Measurements from ENCODE around the gene PTPRN2.

Gene PTPRN2

DNA sequence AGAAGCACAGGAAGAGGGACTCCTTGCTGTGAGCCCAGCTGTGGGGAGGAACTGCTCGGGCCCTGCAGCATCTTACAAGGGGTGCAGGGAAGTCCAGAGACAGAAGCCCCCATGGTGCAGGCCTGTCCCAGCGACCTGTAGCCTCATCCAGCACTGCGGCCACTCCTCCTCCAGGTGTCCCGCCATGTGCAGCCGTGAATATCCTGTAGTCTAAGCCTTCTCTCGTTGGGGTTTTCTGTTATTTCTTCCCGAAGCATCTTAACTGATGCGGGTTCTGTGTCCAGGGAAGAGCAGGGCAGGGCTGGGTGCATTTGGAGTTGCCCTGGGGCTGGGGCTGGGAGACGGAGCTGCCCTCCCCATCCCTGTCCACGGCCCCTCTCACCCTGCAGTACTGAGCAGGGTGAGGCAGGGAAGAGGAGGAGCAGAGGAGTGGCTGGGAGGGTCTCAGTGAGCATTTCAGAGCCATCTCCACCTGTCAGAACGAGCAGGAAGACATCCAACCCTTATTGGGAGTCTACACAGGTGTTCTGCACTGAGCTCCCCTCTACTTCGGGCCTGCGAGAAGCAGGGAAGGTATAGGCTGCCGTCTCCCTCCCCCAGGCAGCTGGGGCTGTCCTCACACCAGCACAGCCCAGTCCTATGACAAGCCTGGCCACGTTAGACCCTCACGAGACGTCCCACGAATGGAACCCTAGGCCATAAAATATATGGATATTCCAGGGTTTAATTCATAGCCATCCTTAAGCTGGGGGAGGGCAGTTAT, 756.3 kb downstream of the PTPRN2 start:
- no peak overlapping the region for H3K4me3 ChIP-seq (ENCODE audit: low read length in 2 of 2)
- no peak overlapping the region for H3K14ac ChIP-seq (ENCODE audit: low read length)
- H2BK120ac ChIP-seq (ENCODE audit: low read depth, low read length), result peak overlapping the region; percentile 62
- H2BK12ac ChIP-seq (ENCODE audit: low read length), result no peak overlapping the region
- H3K9ac ChIP-seq (ENCODE audit: low read depth, low read length, poor library complexity), result no peak overlapping the region
- H2BK5ac ChIP-seq (ENCODE audit: low read length), result peak overlapping the region; percentile 68
- peaks cover 14 to 17% of the 10 kb centered on the region in 2 donors for H3K4me1 ChIP-seq (ENCODE audit: control insufficient read depth in 2 of 2, insufficient read depth in 1 of 2, low read depth in 1 of 2, low read length in 2 of 2)
- no peaks in the 10 kb centered on the region for H3K36me3 ChIP-seq (replicated peaks in 1 of 2; ENCODE audit: control insufficient read depth in 2 of 2, insufficient read depth in 2 of 2, low read length in 2 of 2)
- H3K18ac ChIP-seq (ENCODE audit: low read length), result peak overlapping the region; percentile 87
- peak overlapping the region; percentile 81 for H2BK15ac ChIP-seq (ENCODE audit: low read length)
- no CpG with 5 or more reads among the region's 18 CpGs for WGBS, 2 donors (ENCODE audit: extremely low coverage in 2 of 2, insufficient read length in 2 of 2, insufficient replicate concordance in 1 of 2)
- H3K79me1 ChIP-seq (ENCODE audit: low read depth, low read length), result no peaks in the 10 kb centered on the region
- H4K91ac ChIP-seq (ENCODE audit: low read depth, low read length, poor library complexity), result no peak overlapping the region
- no peak overlapping the region for H4K8ac ChIP-seq (ENCODE audit: low read depth, low read length)
- DNase-seq (ENCODE audit: low spot score), result no peak
- no peak overlapping the region for H2AFZ ChIP-seq (ENCODE audit: low read length)
- peak overlapping the region; percentile 14 for H3K23ac ChIP-seq (ENCODE audit: low read depth, low read length, poor library complexity)
- no peak overlapping the region for H3K4me2 ChIP-seq (ENCODE audit: insufficient read depth, low read length, poor library complexity, severe bottlenecking)
- H3K27ac ChIP-seq (replicated peaks; ENCODE audit: low read length), result no peak overlapping the region
- no peak overlapping the region for H3K4ac ChIP-seq (ENCODE audit: low read length)
- H2AK5ac ChIP-seq (ENCODE audit: low read depth, low read length), result peak overlapping the region; percentile 89
- H3K9me3 ChIP-seq (replicated peaks in 1 of 2; ENCODE audit: control insufficient read depth in 2 of 2, insufficient read depth in 1 of 2, low read depth in 1 of 2, low read length in 2 of 2), result no peaks in the 10 kb centered on the region
- no peaks in the 10 kb centered on the region for H3K27me3 ChIP-seq (ENCODE audit: control insufficient read depth in 3 of 3, insufficient read depth in 3 of 3, low read depth in 1 of 3, low read length in 3 of 3)

- no CpG with 5 or more reads among the region's 13 CpGs for WGBS, 2 donors (ENCODE audit: extremely low coverage in 2 of 2, insufficient read length in 2 of 2, insufficient replicate concordance in 1 of 2)
- Histone ChIP-seq H3K23ac (ENCODE audit: low read depth, low read length, poor library complexity) (no peak overlapping the region), H3K4me2 (ENCODE audit: insufficient read depth, low read length, poor library complexity, severe bottlenecking) (no peak overlapping the region), H3K14ac (ENCODE audit: low read length) (no peak overlapping the region), H3K27ac (replicated peaks; ENCODE audit: low read length) (no peak overlapping the region), H4K8ac (ENCODE audit: low read depth, low read length) (peak overlapping the region; percentile 72), H2BK5ac (ENCODE audit: low read length) (peak overlapping the region; percentile 20), H4K91ac (ENCODE audit: low read depth, low read length, poor library complexity) (peak overlapping the region; percentile 93), H3K4me1 (ENCODE audit: control insufficient read depth in 2 of 2, insufficient read depth in 1 of 2, low read depth in 1 of 2, low read length in 2 of 2) (peaks cover 10 to 11% of the 10 kb centered on the region in 2 donors), H2AFZ (ENCODE audit: low read length) (no peak overlapping the region), H2AK5ac (ENCODE audit: low read depth, low read length) (no peak overlapping the region), H3K4me3 (ENCODE audit: low read length in 2 of 2) (no peak overlapping the region), H3K9ac (ENCODE audit: low read depth, low read length, poor library complexity) (no peak overlapping the region), H3K9me3 (replicated peaks in 1 of 2; ENCODE audit: control insufficient read depth in 2 of 2, insufficient read depth in 1 of 2, low read depth in 1 of 2, low read length in 2 of 2) (no peaks in the 10 kb centered on the region), H3K36me3 (replicated peaks in 1 of 2; ENCODE audit: control insufficient read depth in 2 of 2, insufficient read depth in 2 of 2, low read length in 2 of 2) (no peaks in the 10 kb centered on the region), H3K79me1 (ENCODE audit: low read depth, low read length) (no peaks in the 10 kb centered on the region), H3K18ac (ENCODE audit: low read length) (peak overlapping the region; percentile 84), H3K4ac (ENCODE audit: low read length) (no peak overlapping the region), H2BK12ac (ENCODE audit: low read length) (no peak overlapping the region), H2BK15ac (ENCODE audit: low read length) (peak overlapping the region; percentile 50), H2BK120ac (ENCODE audit: low read depth, low read length) (no peak overlapping the region), H3K27me3 (ENCODE audit: control insufficient read depth in 3 of 3, insufficient read depth in 3 of 3, low read depth in 1 of 3, low read length in 3 of 3) (no peaks in the 10 kb centered on the region)
- DNase-seq (ENCODE audit: low spot score), result no peak
Measured at GRCh38 chr7:157830331-157830730, 757.3 kb downstream of the PTPRN2 start.

DNA sequence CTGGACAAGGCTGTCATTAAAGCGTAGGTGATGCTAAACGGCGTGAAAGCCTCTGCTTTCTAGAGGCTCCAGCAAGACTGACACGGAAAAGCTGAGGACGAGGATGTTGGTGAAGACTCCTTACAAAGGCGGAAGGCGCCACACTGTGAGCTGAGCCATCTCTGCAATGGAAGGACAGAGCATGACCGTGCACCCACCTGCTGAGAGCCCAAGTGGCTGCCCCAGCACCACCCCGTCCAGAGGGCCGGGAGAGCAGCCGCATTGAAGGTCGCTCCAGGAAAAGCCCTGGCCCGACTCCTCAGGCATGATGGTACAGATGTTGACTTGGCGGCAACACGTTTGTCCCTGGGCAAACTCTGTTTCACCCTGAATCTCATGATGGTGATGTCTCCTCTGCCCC, 758.1 kb downstream of the PTPRN2 start:
- H3K36me3 ChIP-seq (replicated peaks in 1 of 2; ENCODE audit: control insufficient read depth in 2 of 2, insufficient read depth in 2 of 2, low read length in 2 of 2), result no peaks in the 10 kb centered on the region
- peaks cover 2 to 3% of the 10 kb centered on the region in 2 donors for H3K4me1 ChIP-seq (ENCODE audit: control insufficient read depth in 2 of 2, insufficient read depth in 1 of 2, low read depth in 1 of 2, low read length in 2 of 2)
- no peak for DNase-seq (ENCODE audit: low spot score)
- no peak overlapping the region for H3K27ac ChIP-seq (replicated peaks; ENCODE audit: low read length)
- peak overlapping the region; percentile 66 for H2AK5ac ChIP-seq (ENCODE audit: low read depth, low read length)
- peak overlapping the region; percentile 8 for H3K23ac ChIP-seq (ENCODE audit: low read depth, low read length, poor library complexity)
- no peak overlapping the region for H3K4ac ChIP-seq (ENCODE audit: low read length)
- no CpG with 5 or more reads among the region's 15 CpGs for WGBS, 2 donors (ENCODE audit: extremely low coverage in 2 of 2, insufficient read length in 2 of 2, insufficient replicate concordance in 1 of 2)
- no peaks in the 10 kb centered on the region for H3K9me3 ChIP-seq (replicated peaks in 1 of 2; ENCODE audit: control insufficient read depth in 2 of 2, insufficient read depth in 1 of 2, low read depth in 1 of 2, low read length in 2 of 2)
- H3K27me3 ChIP-seq (ENCODE audit: control insufficient read depth in 3 of 3, insufficient read depth in 3 of 3, low read depth in 1 of 3, low read length in 3 of 3), result no peaks in the 10 kb centered on the region
- H2BK12ac ChIP-seq (ENCODE audit: low read length), result no peak overlapping the region
- H3K18ac ChIP-seq (ENCODE audit: low read length), result peak overlapping the region; percentile 76
- peak overlapping the region; percentile 33 for H4K91ac ChIP-seq (ENCODE audit: low read depth, low read length, poor library complexity)
- H3K4me3 ChIP-seq (ENCODE audit: low read length in 2 of 2), result no peak overlapping the region
- no peak overlapping the region for H4K8ac ChIP-seq (ENCODE audit: low read depth, low read length)
- no peak overlapping the region for H2BK5ac ChIP-seq (ENCODE audit: low read length)
- H3K79me1 ChIP-seq (ENCODE audit: low read depth, low read length), result no peaks in the 10 kb centered on the region
- no peak overlapping the region for H3K14ac ChIP-seq (ENCODE audit: low read length)
- no peak overlapping the region for H3K9ac ChIP-seq (ENCODE audit: low read depth, low read length, poor library complexity)
- no peak overlapping the region for H2BK120ac ChIP-seq (ENCODE audit: low read depth, low read length)
- H2AFZ ChIP-seq (ENCODE audit: low read length), result no peak overlapping the region
- H3K4me2 ChIP-seq (ENCODE audit: insufficient read depth, low read length, poor library complexity, severe bottlenecking), result no peak overlapping the region
- peak overlapping the region; percentile 70 for H2BK15ac ChIP-seq (ENCODE audit: low read length)

DNA sequence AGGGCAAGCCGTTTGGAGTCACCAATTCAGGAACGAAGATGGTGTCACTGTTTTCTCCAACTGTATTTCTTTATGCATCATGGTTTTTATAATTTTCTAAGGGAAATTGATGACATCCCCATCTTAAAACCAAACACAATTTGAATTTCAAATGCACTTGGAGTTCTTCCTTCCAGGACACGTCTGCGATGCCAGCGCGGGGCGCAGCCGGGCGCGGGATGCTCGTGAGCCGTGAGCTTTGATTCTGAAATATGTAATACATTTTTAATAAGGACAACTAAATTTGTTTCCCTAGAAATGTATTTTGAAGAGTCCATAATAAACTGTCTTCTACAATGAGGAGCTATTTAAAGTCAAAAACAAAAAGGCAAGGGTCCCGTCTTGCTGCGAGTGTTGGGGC, 758.7 kb downstream of the PTPRN2 start:
- Histone ChIP-seq H2BK12ac (ENCODE audit: low read length) (no peak overlapping the region), H2BK120ac (ENCODE audit: low read depth, low read length) (no peak overlapping the region), H3K4me2 (ENCODE audit: insufficient read depth, low read length, poor library complexity, severe bottlenecking) (no peak overlapping the region), H3K4me1 (ENCODE audit: control insufficient read depth in 2 of 2, insufficient read depth in 1 of 2, low read depth in 1 of 2, low read length in 2 of 2) (peaks cover 0 to 2% of the 10 kb centered on the region in 2 donors), H3K36me3 (replicated peaks in 1 of 2; ENCODE audit: control insufficient read depth in 2 of 2, insufficient read depth in 2 of 2, low read length in 2 of 2) (no peaks in the 10 kb centered on the region), H4K8ac (ENCODE audit: low read depth, low read length) (no peak overlapping the region), H3K27me3 (ENCODE audit: control insufficient read depth in 3 of 3, insufficient read depth in 3 of 3, low read depth in 1 of 3, low read length in 3 of 3) (no peaks in the 10 kb centered on the region), H2BK5ac (ENCODE audit: low read length) (no peak overlapping the region), H3K79me1 (ENCODE audit: low read depth, low read length) (no peaks in the 10 kb centered on the region), H2AFZ (ENCODE audit: low read length) (no peak overlapping the region), H2AK5ac (ENCODE audit: low read depth, low read length) (no peak overlapping the region), H3K9me3 (replicated peaks in 1 of 2; ENCODE audit: control insufficient read depth in 2 of 2, insufficient read depth in 1 of 2, low read depth in 1 of 2, low read length in 2 of 2) (no peaks in the 10 kb centered on the region), H3K4ac (ENCODE audit: low read length) (no peak overlapping the region), H3K18ac (ENCODE audit: low read length) (no peak overlapping the region), H3K23ac (ENCODE audit: low read depth, low read length, poor library complexity) (no peak overlapping the region), H3K27ac (replicated peaks; ENCODE audit: low read length) (no peak overlapping the region), H3K4me3 (ENCODE audit: low read length in 2 of 2) (no peak overlapping the region), H4K91ac (ENCODE audit: low read depth, low read length, poor library complexity) (no peak overlapping the region), H3K9ac (ENCODE audit: low read depth, low read length, poor library complexity) (no peak overlapping the region), H2BK15ac (ENCODE audit: low read length) (no peak overlapping the region), H3K14ac (ENCODE audit: low read length) (no peak overlapping the region)
- no CpG with 5 or more reads among the region's 14 CpGs for WGBS, 2 donors (ENCODE audit: extremely low coverage in 2 of 2, insufficient read length in 2 of 2, insufficient replicate concordance in 1 of 2)
- no peak for DNase-seq (ENCODE audit: low spot score)
